HG03064 (cell line): ENCODE data around the gene ABCG1.

Source experiments
- ATAC-seq: cut with Tn5 transposase; IDR thresholded peaks from one replicate; pipeline ENCODE4 v1.9.1; 2021; ENCODE audit warnings: low read depth; ENCODE audit not compliant: unreplicated experiment

Gene ABCG1

DNA sequence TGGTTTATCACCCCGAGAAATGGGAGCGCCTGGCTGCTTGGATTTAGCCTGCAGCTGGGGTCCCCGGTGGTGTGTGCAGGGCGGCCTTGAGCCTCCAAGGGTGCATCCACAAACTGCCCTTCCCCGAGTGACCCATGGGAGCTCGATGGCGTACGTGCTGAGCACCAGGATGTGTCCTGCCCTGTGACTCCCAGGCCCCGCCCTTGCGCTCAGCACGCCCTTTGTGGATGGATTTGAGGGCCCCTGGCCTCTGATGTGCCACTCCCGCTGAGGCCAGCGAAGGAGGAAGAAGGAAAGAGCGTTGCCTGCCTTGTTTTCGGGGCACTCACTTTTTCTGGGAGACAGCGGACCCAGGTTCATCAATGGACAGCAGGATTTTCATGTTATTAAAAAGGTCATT is 98.0 kb downstream of the ABCG1 start:
- ATAC-seq, result no peak

DNA sequence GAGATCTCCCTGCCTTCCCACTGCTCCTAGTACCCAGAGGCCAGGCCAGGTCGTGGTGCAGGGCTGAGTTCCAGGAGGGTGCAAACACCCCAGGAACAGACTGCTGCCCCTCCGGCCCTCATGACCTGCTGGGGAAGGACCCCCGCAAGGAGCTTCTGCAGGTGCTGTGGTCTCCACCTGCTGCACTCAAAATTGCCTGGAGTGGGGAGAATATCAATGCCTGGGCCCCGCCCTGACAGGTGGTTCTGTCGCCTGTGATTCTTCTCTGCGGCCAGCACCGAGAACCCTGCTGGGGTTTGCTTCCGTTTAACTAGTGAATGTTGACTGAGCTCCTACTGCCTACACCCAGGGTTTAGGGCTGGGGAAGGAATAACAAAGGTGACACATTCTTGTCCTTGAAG is 98.4 kb downstream of the ABCG1 start:
- ATAC-seq, result no peak

DNA sequence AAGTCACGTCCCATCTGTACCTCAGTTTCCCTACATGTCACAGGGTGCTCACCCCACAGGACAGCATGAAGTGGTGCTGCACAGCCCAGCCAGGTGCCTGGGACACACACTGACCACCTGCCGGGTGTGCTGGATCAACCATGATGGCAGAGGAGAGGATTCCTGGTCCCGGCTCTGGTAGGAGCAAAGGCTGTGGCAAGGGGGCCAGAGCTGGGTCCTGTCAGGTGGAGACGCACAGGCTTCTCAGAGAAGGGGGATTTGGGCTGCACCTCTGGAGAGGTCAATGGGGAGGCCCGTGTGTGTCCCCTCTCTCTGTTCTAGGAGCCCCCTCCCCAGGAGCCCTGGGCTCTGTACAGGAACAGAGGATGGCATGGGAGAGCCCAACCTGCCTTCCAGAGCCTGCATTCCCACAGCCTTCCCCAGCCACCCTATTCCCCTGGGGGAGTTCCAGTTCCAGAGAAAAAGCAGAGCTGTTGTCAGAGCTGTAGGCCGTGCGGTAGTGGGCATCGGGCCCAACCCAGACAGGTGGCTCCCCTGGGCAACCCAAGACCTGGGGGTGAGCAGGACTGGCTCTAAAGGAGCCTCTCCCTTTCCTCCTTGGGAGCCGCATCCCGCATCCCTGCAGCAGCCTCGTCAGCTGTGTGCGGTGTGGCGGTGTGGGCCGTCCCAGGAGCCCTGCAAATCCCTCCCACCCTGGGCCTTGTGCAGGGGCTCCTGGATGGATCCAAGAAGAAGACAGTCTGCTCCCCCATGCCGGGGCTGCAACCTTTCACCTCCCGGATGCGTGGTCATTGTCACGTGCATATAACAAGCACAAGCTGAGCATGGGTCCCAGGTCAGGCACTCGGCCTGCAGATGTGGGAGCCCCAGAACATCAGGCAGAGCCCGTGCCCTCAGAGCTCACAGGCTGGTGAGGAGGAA is 99.1 kb downstream of the ABCG1 start:
- ATAC-seq, result no peak

DNA sequence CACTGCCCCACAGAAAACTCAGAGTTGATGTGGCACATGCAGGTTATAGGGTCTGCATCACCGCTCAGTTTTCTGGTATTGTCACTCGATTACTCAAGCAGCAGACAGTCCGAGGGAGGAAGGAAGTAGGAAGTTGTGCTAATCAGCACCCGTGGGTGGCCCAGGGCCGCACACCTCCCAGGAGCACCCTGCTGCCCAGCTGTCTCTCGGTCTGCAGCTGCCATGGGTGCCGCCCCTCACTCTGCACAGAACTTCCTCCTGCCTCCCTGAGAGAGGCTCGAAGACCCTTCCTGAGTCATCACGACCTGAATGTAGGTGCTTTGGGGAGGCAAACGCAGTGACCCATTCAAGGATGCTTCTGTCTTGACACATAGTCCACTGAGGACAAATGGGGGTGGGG is 100.4 kb downstream of the ABCG1 start:
- ATAC-seq, result no peak

DNA sequence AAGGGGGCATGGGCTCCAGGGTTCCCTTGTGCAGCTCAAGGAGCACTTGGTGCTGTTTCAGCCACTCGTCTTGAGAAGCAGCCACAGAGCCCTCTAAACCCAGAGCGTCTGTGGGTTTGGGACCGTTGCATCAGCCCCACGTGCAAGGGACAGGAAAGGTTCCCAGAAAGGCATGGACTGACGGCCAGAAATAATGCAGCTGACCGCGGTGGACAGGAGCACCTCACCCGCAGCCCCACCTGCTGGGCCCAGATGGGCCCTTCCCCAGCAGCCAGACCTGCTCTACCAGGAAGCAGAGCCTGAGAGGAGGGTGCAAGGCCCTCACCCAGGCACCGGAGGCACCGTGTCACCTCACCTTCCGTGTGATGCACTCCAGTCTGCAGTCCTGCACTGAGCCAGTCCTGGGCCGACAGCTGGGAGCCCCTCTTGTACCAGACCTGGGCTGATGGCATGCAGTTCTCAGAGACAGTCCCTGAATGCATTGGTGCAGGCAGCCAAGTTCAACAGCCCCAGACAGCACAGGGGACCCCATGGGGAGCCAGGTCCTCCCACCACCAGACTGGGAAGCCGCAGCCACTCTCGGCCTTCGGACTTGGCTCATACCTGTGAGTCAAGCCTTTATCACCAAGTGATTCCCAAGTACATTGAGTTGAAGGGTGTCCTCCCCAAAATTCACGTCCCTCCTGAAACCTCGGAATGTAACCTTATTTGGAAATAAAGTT is 101.1 kb downstream of the ABCG1 start:
- ATAC-seq, result no peak

DNA sequence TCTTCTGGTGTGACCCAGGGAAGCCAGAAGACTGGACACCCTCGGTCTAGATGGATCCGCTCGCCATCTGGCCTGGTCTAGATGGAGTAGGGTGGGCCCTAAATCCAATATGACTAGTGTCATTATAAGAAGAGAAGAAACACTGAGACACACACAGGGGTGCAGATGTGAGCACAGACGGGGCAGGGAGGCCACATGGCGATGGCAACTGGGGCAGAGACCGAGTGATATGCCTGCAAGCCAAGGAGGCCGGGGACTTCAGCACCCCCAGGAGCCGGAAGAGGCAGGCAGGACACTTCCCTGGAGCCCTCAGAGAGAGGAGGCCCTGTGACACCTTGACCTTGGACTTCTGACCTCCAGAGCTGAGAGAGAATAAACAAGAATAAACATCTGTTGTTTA is 101.9 kb downstream of the ABCG1 start:
- ATAC-seq, result no peak

DNA sequence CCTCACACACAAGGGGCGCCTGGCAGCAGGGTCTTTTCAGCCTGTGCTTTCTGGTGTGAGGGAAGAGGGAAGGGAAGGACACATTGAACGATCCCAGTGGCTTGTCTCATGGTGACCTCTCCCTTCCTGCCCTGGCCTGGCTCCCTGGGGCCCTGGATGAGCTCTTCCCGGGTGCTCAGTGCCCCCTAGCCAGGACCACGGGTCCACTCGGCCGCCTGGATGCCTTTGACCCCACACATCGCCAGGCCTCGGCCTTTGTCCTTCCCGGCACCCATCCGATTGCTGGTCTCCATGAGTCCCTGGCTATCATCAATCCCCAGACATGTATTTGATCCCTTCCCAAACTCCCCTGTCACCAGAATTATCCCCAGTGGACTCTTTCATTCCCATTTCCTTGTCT is 102.3 kb downstream of the ABCG1 start:
- ATAC-seq, result no peak

DNA sequence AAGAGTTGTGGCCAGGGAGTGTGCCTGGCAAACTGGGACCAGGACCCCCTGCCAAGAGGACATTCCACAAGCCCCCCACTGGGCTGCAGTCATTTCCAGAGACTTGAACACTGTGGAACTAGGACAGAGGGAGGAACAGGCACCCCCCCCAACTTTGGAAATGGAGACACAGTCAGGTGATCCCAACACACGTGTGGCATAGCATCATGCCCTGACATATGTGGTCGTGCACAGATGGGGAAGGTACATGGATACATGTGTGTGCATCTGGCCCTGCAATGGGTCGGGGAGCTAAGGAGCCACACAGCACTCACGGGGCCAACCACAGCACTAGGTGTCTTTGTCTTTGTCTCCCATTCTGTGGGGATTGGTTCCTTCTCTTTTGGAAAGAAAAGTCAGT is 102.9 kb downstream of the ABCG1 start:
- ATAC-seq, result no peak

DNA sequence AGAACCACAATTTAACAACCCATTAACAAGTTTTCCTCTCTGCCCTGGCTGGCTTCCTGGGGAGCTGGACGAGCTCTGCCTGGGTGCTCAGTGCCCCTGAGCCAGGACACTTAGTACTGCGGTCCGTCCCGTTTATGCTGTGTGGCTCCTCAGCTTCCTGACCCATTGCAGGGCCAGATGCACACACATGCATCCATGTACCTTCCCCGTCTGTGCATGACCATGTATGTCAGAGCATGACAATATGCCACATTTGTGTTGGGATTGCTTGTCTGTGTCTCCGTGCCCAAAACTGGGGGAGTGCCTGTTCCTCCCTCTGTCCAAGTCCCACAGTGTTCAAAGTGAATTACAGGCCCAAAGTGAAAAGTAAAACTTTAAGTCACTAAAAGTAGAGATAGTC is 106.0 kb downstream of the ABCG1 start:
- ATAC-seq, result no peak

DNA sequence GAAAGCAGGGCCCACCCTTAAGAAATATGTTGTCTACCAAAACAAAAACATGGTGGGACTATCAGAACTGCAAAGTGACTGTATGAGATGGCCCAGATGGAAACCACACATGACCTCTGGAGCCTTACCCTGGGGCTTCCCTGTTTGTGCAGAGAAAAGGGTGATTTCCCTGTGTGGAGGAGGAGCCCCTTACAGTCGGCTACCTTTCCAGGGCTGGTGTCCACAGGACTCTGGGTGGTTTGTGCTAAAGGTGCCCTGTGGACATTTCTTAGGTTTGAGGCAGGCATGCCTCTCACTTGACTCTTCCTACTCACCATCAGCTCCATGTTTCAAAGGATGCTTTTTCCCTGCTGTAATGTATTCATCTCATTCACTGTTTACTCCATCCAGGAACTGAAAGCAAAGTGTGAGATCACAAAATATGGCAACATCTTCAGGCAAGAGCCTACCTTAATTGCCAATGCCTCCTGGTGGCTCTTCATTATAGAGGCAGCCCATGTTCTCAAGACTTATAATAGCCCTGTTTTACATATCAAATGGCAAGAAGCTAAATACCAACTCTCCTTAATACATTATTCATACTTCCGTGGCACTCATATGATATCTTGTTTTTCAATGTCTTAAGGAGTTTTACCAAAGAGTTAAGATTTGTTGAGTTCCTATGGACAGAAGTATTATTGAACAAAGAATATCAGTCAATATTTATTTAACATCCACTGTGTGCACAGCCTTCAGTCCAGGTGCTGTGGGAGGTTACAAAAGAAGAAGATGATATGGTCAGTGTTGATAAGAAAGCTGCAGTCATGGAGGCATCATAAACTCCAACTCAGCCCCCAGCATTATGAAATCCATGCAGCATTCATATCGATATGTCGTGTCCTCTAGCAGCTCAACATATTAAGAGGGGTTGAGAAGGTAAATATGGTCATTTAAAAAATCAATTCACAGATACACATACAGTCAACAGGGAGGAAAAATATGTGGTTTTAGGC is 111.7 kb downstream of the ABCG1 start:
- ATAC-seq, result no peak

DNA sequence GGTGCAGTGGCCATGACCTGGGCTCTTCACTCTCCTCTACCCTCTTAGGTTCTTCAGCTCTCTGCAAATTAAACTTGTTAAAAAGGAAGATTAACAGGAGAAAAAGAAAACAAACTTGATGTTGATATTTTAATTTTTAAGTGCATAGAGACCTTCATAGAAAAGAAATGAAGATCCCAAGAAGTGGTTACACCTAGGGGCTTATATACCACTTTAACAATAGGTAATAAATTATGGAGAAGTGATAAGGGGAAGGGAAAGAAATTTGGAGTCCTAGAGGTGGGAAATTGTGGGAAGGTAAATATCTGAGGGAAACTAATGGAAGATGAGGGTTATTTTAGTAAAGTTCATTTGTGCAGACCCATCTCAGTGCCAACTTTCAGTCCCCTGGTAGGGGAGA is 112.7 kb downstream of the ABCG1 start:
- no peak for ATAC-seq

DNA sequence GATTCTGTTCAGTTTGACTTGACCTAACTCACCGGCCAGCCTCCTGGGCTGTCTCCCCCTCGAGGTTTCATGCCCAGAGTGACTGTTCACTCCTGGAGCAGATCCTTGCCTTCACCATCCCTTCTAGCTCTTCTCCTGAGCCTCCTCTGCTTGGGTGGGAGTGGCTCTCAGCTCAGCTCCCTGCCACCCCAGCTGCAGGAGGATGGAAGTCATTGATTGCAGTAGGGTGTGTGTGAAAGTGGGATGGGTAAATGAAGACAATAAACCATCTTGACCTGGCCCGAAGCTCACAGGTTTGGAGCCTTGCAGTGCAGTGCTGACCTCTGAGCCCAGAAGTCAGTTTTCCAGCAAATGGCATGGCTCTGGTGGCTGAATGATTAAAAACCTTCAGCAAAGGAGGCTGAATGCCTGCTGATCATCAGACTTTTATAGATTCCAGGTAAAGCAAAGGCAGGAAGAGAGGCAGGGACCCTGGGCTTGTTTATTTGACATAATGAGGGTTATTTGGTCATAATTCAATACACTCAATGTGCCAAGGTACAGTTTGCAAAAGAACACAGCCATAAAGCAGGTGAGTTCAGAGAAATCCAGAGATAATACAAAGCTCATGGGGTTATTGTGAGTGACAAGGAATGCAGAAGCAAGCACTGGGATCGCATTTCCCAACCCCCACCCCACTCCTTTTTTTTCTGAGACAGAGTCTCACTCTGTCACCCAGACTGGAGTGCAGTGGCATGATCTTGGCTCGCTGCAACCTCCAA is 113.8 kb downstream of the ABCG1 start:
- ATAC-seq, result no peak

DNA sequence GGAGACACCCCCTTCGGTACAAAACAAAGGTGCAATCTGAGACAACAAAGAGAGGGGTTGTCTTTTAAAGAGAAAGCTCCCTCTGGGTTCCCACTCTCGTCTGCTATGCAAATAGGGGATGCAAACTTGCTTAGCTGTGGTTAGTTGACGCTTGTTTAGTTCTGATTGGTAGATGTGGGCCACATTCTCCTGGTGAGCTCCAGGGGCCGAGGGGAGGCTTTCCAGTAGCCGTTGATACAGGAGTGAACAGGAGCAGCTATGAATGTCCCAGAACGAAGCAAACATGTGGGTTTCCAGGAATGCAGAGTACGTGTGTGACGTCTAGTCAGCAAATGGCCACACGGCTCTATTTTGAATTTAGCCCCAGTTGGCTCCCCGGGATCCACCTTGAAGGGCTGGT is 117.1 kb downstream of the ABCG1 start:
- ATAC-seq, result no peak

DNA sequence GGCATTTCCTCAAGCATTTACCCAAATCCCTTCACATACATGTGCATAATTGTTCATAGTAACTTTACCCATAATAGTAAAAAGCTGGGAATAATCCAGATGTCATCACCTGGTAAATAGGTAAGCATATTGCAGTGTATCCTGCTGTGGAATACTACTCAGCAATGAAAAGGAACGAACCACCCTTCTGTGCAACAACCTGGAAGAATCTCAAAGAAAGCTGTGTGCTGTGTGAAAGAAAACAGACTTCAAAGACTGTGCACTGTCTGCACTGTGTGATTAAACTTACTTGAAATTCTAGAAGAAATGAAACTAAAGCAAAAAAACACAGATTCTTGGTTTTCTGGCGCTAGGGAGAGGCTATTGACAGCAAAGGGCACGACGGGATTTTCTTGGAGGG is 118.3 kb downstream of the ABCG1 start:
- no peak for ATAC-seq

DNA sequence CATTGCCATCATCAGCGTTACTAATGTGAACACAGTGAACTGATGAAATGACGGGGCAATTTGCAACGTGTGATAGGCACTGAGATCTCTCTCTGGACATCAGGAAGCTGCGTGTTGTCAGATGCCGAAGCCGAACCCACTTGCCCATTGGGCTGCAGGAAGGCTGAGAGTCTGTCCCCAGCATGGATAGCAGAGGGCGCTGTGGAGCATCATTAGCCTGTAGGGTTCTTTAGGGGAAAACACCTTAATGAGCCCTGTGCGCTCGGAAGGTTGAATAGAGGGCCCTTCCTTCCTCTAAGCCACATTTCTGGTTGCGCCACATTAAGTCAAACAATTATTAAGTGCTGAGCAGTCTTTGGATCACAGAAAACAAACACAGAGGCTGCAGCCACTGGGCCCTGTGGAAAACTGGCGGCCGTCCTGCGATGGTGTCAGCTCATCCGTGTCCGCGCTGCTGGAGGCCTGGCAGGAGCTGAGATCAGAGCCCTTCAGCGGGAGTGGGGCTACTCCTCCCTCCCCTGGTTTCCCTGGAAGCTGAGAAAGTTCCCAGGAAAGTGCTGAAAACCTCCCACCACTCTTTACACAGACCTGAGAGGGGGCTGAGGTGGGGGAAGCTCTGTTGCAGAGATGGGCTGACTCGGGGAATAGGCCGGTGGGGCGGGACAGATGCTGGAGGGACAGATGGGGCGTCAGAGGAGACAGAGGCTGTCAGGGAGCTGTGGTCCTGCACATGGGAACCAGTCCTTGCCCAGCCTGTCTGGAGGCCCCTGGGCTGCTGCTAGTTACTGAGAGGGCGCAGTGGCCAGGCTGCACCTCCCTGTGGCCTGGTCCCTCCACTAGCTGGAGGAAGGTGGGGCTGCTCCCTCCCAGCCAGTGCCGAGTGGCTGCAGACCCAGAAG is 119.1 kb downstream of the ABCG1 start:
- no peak for ATAC-seq

DNA sequence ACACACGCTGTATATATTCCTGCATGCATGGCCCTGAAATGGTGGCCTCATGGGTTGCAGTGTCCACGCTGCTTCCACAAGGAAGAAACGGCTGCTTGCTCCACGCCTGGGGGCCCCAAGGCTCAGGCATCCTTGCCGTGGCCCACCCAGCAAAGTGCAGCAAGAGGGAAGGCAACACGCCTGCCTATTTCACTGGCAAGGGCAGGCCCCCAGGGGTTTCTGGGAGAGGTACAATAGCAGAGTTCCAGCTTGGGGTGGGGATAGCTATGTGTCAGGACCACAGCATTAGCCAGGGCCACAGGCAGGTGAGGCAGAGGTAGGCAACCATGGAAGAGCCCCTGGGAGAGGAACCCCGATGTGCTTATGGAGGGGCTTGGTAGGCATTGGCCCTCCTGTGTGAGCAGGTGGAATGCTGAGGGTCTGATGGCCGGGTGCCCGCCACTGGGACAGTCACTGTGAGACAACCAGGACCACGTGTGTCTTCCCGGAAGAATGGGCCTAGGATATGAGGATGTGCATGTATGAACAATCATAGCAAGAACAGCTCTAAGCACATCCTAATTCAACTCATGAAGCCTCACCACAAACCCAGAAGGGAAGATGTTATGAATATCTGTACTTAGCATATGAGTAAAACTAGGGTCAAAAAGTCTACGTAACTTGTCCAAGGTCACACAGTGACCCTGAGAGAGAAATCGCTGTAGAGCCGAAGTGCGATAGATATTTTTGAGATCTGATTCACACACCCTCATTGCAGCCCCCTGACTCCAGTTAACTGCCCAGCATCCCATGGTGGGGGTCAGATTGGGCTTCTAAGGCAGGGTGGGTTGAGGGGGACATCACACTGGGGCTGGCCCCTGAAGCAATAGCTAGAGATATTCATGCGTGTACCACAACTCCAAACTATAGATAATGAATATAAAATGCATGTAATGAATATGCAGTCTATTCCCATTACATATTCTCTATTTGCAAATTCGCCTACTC is 120.1 kb downstream of the ABCG1 start:
- ATAC-seq, result no peak

DNA sequence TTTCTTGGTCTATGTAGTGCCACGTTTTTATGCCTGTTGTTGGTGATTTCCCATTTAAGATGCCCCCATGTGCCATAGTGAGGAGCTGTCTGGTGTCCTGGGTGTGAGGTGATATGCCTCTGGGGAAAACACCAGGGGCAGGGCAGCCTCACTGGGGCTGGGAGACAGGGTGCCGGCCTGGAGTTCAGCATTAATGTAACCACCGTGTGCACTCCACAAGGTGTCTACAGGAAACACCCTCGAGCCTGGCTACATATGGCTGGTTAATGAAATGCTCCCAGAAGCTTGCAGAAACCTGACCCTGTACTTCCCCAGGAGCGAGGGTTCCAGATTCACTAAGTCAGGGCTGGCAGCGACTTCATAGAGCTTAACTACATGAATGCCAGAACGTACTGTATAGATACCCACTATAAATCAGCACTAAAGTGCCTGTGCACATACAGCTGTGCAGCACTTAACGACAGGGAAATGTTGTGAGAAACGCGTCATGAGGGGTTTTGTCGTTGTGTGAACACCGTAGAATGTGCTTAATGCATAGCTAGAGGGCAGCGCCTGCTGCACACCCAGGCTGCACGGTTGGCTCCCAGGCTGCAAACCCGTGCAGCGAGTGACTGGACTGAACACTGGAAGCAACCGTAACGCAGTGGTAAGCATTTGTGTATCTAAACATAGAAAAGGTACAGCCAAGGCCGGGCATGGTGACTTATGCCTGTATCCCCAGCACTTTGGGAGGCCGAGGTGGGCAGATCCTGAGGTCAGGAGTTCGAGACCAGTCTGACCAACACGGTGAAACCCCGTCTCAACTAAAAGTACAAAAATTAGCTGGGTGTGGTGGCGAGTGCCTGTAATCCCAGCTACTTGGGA is 121.5 kb downstream of the ABCG1 start:
- no peak for ATAC-seq
